ENCODE measurements around the gene PHAF1. TPM values are rescaled to one million over a fixed set of nuclear protein-coding genes. Genes with fewer than 3 reads are reported as not detected.

The PHAF1 gene
- total RNA-seq, 1 experiment from 2014 or later: 19.2 TPM

DNA sequence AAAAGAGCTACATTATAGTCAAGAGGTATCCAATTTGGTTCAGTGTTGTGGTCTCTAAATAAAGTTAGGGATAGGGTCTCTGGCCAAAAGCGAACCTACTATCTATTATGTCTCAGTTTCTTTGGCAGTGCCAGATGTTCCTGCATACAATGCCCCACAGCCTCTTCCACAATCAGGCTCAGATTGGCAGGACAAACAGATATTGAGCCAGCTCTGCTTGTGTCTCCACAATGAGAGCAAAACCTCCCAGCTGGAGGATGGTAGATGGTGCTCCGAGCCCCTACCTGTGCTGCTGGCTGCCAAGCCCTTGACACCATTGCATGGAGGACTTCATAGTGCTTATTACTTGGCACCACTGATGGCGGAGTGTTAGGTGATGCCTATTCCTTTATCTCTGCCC lies 19.7 kb downstream of the PHAF1 start:
- H3K9ac ChIP-seq (ENCODE audit: low read length): no peak overlapping the region
- H4K20me1 ChIP-seq (ENCODE audit: insufficient read depth): no peaks in the 10 kb centered on the region
- no peak overlapping the region for H3K27ac ChIP-seq (ENCODE audit: low read depth, low read length)
- TF ChIP-seq RAD21 (IDR thresholded peaks at IDR 0.05; ENCODE audit: low read depth) (no peak), CBX3 (IDR thresholded peaks at IDR 0.05; ENCODE audit: low read depth) (no peak), ZBTB33 (IDR thresholded peaks at IDR 0.05; ENCODE audit: extremely low read depth, insufficient replicate concordance, low read length) (no peak), ELF1 (IDR thresholded peaks at IDR 0.05; ENCODE audit: borderline replicate concordance, low read depth) (no peak), SIN3A (IDR thresholded peaks at IDR 0.05; ENCODE audit: low read depth) (no peak)
- H3K79me2 ChIP-seq (ENCODE audit: insufficient read depth, low read length): 0 out of 2 replicates have a peak, but pooled peaks cover 3% of the 10 kb centered on the region
- ChIA-PET RAD21 (ENCODE audit: low non-redundant PET in 1 of 2, low total read pairs in 2 of 2, uncharacterized antibody in 2 of 2, unreplicated experiment in 2 of 2) (no interaction called here), POLR2A (no interaction called here), CTCF (no interaction called here)
- DNase-seq (ENCODE audit: low read depth, low spot score): no peak
- ATAC-seq: no peak
- H3K36me3 ChIP-seq (ENCODE audit: control insufficient read depth in 1 of 2, insufficient read depth in 2 of 2, low read length in 2 of 2): peaks cover 14 to 24% of the 10 kb centered on the region in 2 experiments; a peak in 3 of 4 replicates
- no peaks in the 10 kb centered on the region for H3K4me1 ChIP-seq (ENCODE audit: control insufficient read depth in 1 of 2, insufficient read depth in 2 of 2, low read length in 2 of 2)
- no peaks in the 10 kb centered on the region for H3K9me2 ChIP-seq (ENCODE audit: insufficient read depth)
- H3K27me3 ChIP-seq (ENCODE audit: insufficient read depth, low read length): no peaks in the 10 kb centered on the region
- intact Hi-C loops (cut with micrococcal nuclease): no loop called here
- no peak overlapping the region for H3K4me3 ChIP-seq (replicated peaks in 1 of 2; ENCODE audit: low read depth in 1 of 2, low read length in 2 of 2)
- no TSS peak for BruUV-seq (replicated peaks)
- H3K9me3 ChIP-seq (ENCODE audit: control insufficient read depth in 1 of 2, insufficient read depth in 1 of 2, low read depth in 1 of 2, low read length in 2 of 2): no peaks in the 10 kb centered on the region
- H2AFZ ChIP-seq (ENCODE audit: low read depth, low read length, poor library complexity, severe bottlenecking): no peak overlapping the region
- H3K4me2 ChIP-seq (ENCODE audit: low read length): no peak overlapping the region

GRCh38 chr16:67137605-67138004 lies 27.9 kb downstream of the PHAF1 start:
- intact Hi-C loops (cut with micrococcal nuclease): no loop called here
- ATAC-seq (no peak), DNase-seq (ENCODE audit: low read depth, low spot score) (no peak)
- ChIA-PET POLR2A (no interaction called here), RAD21 (ENCODE audit: low non-redundant PET in 1 of 2, low total read pairs in 2 of 2, uncharacterized antibody in 2 of 2, unreplicated experiment in 2 of 2) (no interaction called here), CTCF (interaction anchor here (0.7 kb wide), 1 partner anchor 18 kb away, joined by 5 read pairs; no protein-coding TSS in a partner anchor)
- H3K4me3 ChIP-seq (replicated peaks in 1 of 2; ENCODE audit: low read depth in 1 of 2, low read length in 2 of 2): no peak overlapping the region
- BruUV-seq (replicated peaks): no TSS peak
- no peak for TF ChIP-seq FOSL1 (IDR thresholded peaks at IDR 0.05; ENCODE audit: low read depth)
- H3K36me3 ChIP-seq (ENCODE audit: control insufficient read depth in 1 of 2, insufficient read depth in 2 of 2, low read length in 2 of 2): peaks cover 41 to 55% of the 10 kb centered on the region in 2 experiments
- no peak overlapping the region for H3K9ac ChIP-seq (ENCODE audit: low read length)
- H3K4me1 ChIP-seq (ENCODE audit: control insufficient read depth in 1 of 2, insufficient read depth in 2 of 2, low read length in 2 of 2): no peaks in the 10 kb centered on the region
- no peaks in the 10 kb centered on the region for H3K9me2 ChIP-seq (ENCODE audit: insufficient read depth)
- H3K9me3 ChIP-seq (ENCODE audit: control insufficient read depth in 1 of 2, insufficient read depth in 1 of 2, low read depth in 1 of 2, low read length in 2 of 2): no peaks in the 10 kb centered on the region
- H3K79me2 ChIP-seq (ENCODE audit: insufficient read depth, low read length): no peaks in the 10 kb centered on the region
- no peak overlapping the region for H3K4me2 ChIP-seq (ENCODE audit: low read length)
- H4K20me1 ChIP-seq (ENCODE audit: insufficient read depth): no peaks in the 10 kb centered on the region
- H3K27me3 ChIP-seq (ENCODE audit: insufficient read depth, low read length): no peaks in the 10 kb centered on the region
- H3K27ac ChIP-seq (ENCODE audit: low read depth, low read length): no peak overlapping the region
- no peak overlapping the region for H2AFZ ChIP-seq (ENCODE audit: low read depth, low read length, poor library complexity, severe bottlenecking)
